GM18511 (cell line): ENCODE results near the gene SYTL5.
A peak's percentile ranks its signal among the peaks of the same experiment; 100 is the strongest.
"Not testable (repeated sequence)": the region's sequence is repeated elsewhere in the genome, so short reads cannot be mapped to it uniquely, and the experiment has no call there.

ENCODE experiments used
- ATAC-seq: cut with Tn5 transposase; IDR thresholded peaks from one replicate; pipeline ENCODE4 v1.9.1; 2021; ENCODE audit warnings: mild to moderate bottlenecking, moderate library complexity; ENCODE audit not compliant: unreplicated experiment

Gene SYTL5

GRCh38 chrX:38006291-38006690 lies at the start of gene SYTL5:
TSS of gene SYTL5 (plus strand) at chrX:38006553. CDS start at chrX:38033890, 27,337 bp downstream.
- ATAC-seq = no peak

DNA sequence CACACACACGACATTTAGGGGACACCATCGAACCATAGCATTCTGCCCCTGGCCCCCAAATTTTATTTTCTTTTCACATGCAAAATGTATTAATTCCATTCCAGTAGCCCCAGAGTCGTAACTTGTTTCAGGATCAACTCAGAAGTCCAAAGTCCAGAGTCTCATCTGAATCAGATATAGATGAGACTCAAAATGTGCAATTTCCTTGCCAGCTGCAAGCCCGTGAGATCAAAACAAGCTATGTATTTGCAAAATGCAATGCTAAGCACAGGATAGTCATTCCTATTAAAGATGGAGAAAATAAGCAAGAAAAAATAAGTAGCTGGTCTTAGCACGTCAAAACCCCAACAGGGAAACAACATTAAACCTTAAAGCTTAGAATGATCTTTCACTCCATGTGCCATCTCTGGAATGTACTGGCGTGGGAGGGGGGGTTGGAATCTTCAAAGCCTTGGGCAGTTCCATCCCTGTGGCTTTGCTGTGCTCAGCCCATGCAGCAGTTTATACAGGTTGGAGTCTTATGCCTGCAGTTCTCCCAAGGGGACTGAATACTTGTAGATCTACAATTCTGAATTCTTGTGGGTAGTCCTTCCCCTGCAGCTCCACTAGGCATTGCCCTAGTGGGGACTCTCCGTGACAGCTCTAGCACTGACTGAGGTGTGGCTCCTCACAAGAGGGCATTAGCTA lies 47.7 kb upstream of the SYTL5 start:
- ATAC-seq = no peak

GRCh38 chrX:37959212-37960021 lies 46.9 kb upstream of the SYTL5 start:
- no peak for ATAC-seq

- no peak for ATAC-seq
Observed at GRCh38 chrX:37961118-37961517, 45.2 kb upstream of the SYTL5 start.

DNA sequence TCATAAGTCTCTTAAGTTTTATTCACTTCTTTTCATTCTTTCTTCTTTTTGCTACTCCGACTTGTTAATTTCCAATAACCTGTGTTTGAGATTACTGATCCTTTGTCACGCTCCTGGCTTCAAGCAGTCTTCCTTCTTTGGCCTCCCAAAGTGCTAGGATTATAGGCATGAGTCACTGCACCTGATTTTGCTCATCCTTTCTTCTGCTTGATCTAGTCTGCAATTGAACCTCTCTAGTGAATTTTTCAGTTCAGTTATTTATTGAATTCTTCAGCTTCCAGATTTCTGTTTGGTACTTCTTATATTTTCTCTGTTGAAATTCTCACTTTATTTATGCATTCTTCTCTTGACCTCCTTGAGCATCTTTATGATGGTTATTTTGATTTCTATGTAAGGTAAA lies 38.6 kb upstream of the SYTL5 start:
- ATAC-seq = no peak

DNA sequence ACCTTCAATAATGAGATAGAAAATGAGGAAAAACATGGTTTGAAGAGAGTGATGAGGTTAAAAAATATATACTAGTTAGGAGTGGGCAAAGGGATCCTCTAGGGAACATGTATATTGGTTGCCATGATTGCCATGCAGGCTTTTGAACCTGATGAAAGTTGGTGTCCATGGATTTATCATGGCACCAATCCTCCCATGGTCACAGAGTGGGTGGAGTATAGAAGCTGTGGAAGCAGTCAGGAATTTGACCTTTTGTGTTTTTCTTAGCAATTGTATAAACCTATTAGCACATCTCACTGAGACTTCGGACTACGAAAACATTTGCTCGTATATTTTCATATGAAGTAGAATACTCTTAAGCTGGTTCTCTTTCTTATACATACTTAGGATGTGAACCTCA lies 30.9 kb upstream of the SYTL5 start:
- no peak for ATAC-seq

DNA sequence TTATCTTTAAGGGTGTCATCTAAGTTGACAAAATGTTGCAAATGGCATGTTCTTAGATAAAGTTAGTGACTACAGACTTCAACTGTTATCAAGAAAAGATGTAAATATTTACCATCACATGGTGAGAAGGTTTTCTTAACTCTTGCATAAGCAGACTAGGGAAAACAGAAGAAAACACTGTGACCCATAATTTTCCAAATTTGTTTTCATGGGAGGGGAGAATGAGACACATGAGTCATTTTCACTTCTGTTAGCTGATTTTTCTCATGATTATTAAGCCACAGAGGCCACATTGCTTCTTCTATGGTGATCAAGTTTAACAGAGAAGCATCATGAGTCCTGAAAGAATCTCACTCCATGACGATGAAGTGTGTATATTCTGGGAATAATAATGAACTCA lies 30.2 kb upstream of the SYTL5 start:
- ATAC-seq = no peak

GRCh38 chrX:37984880-37985279 lies 21.5 kb upstream of the SYTL5 start:
- ATAC-seq = no peak

GRCh38 chrX:37986893-37987292 lies 19.5 kb upstream of the SYTL5 start:
- ATAC-seq = no peak

DNA sequence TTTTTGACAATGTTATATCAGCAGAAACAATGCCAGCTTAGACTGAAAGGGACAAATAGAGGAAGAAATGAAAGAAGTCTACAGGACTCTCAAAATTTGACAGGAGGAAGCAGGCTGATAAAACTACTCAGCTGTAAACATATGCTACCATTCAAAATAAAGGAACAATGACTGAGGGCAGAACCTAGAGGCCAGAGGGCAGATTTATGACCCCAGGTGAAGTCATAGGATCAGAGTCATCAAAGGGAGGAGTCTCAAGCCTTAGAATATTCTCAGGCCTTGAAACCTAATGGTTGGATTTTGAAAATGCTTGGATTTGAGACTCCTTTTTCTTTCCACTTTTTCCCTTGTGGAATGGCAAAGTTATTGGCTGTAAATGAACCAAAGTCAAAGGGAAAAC lies 17.0 kb upstream of the SYTL5 start:
- no peak for ATAC-seq

- not testable (repeated sequence) for ATAC-seq
Observed at GRCh38 chrX:37991303-37991702, 15.1 kb upstream of the SYTL5 start.

DNA sequence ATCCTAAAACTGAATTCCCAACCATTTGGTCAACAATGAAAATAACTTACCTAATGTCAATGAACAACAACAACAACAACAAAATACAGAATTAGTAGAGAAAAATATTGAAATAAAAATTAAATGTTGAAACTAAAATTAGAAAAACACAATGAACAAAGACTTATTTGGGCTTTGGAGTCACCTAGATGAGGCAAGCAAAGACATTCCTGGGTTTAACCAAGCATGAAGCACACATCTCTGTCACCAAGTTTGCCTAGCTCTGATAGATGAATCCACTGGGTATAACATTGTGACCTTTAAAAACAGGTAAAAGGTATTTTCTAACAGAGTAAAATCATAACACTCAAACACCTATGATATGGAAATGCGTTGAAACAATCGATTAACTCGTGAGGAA lies 13.2 kb upstream of the SYTL5 start:
- ATAC-seq = no peak

GRCh38 chrX:37993837-37994619 lies 12.3 kb upstream of the SYTL5 start:
- ATAC-seq = peak; percentile 75

DNA sequence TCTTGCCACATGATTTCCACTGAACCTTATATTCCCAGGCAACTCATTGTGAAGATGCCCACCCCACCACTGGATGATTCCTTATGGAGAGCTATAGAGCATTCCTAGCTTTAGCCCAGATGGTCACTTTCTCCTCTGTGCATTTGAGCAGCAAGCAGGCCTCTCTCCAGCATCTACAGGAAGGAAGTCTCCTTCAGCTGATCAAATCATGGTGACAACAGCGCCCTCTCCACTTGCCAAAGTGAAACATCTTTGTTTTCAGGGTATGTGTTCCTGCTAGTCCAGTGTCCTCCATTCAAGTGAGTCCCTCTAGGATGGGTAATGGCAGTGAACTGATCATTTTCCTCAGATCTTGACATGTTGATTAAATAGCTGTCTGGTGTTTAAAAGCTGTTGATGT lies 10.9 kb upstream of the SYTL5 start:
- ATAC-seq = no peak

DNA sequence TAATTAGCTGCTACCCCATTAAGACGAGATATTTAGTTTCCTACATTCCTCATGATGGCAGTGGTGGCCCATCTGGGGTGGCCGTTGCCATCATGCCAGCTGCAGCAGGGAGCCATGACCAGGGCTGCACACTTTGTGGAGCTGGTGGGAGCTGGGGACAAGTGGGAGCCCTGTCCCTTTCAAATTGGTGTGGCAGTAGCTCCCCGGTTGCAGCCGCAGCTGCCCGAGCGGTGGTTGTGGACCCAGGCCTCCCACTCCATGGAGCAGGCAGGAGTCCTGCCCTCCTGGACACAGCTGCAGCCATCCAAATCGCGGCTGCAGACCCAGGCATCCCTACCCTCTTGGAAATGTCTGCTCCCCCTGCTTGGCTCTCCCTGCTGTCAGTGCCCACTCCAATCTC lies 9.3 kb upstream of the SYTL5 start:
- no peak for ATAC-seq

DNA sequence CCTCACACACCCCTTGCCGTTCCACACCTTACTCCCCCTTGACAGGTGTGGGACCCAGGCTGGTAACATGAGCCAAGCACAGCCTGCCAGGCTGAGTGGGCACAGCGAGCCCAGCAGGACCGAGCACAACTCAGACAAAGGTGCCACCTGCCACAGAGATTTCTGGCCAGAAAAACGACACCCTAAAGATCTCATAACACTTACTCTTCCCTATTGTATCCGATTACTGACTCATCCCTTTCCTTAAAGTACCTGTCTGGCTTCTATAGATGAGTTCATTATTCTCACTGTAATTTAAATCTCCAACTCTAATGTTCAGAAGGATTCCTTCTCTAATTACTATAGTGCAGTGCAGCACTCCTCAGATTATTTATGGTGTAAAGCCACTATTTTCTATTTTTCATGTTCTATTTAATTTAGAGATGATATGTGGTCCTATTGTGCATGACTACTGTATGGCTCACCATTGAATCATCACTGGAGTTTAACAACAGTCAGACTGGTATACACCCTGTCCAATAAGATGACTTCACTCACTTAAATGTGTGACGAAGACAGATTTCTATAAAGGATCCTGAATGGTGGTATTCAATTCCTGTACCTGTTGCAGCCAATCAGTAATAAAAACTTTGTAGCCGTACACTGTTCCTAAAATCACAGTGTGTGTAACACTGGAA lies 7.6 kb upstream of the SYTL5 start:
- no peak for ATAC-seq

- no peak for ATAC-seq
Observed at GRCh38 chrX:38000706-38001105, 5.6 kb upstream of the SYTL5 start.

GRCh38 chrX:38004046-38004445 lies 2.3 kb upstream of the SYTL5 start:
- ATAC-seq = no peak

DNA sequence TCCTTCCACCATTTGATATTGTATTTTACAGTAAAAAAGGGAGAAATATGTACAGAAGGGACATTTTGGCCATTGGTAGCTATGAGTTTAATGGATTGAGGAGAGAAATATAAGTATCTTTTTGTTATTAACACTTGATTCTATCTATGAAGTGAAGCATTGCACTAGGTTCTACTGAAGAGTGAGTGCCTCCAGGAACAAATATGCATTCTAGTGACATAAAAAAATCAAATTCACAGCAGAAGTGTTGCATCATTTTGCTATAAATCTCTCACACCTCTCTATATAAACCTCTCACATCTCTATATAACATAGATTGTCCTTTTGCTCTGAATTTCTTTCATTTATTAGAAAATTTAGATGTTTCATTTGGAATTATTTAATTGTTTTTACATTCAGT lies 425 bp downstream of the SYTL5 start:
- ATAC-seq = no peak

DNA sequence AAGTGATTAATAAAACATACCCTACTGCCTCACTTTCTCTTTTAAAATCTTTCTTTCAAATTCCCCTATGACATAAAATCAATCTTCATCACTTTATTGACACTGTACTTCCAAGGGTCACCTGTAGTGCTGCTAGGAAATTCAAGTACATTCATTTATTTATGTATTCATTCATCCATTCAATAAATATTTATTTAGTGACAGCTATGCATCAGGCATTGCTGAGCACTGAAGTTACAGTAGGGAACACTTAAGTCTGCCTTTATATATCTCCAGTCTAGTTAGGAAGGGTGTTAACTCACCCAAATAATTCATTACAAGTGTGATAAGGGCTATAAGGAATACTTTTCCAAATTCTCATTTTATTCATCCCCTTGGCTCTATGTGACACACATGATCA lies 2.3 kb downstream of the SYTL5 start:
- no peak for ATAC-seq

GRCh38 chrX:38009641-38010040 lies 3.3 kb downstream of the SYTL5 start:
- no peak for ATAC-seq
